Transverse colon (tissue), 4 donors: Measurements from ENCODE around the gene PPP4R4. TPM values are rescaled to one million over a fixed set of nuclear protein-coding genes. Genes with fewer than 3 reads are reported as not detected.

Experiments used
- DNase-seq: peaks from one replicate; pipeline ENCODE4 v3.0.0-alpha.2; 2019
- H3K27ac ChIP-seq, 4 donors: fragments of 200-600 bp; sonication (generic); 2 replicates each; pipeline ENCODE4 v1.5.1; 2016 to 2018; ENCODE audit warnings: inconsistent platforms in 4 of 4
- H3K27me3 ChIP-seq: fragments of 200-600 bp; sonication (generic); 2 replicates; pipeline ENCODE4 v1.5.1; 2017; ENCODE audit warnings: inconsistent platforms
- H3K36me3 ChIP-seq, 4 donors: fragments of 200-600 bp; sonication (generic); 2 replicates each; pipeline ENCODE4 v1.5.1; 2017 to 2019; ENCODE audit warnings: inconsistent platforms in 4 of 4
- H3K4me1 ChIP-seq, 4 donors: fragments of 200-600 bp; sonication (generic); 2 replicates each; pipeline ENCODE4 v1.5.1; 2017 to 2020; ENCODE audit warnings: inconsistent platforms in 4 of 4
- H3K4me3 ChIP-seq, 4 donors: fragments of 200-600 bp; sonication (generic); 1 replicate in 1 of 4; 2 replicates in 3 of 4; pipeline versions ENCODE4 v1.5.1 to v1.6.1; 2017 to 2019; ENCODE audit warnings: inconsistent platforms in 4 of 4
- H3K9me3 ChIP-seq, 2 donors: fragments of 200-600 bp; sonication (generic); 2 replicates each; pipeline ENCODE4 v1.5.1; 2017 to 2019; ENCODE audit warnings: inconsistent platforms in 2 of 2
- EP300 ChIP-seq: sonication (generic); formaldehyde crosslinking; IDR thresholded peaks from one replicate; pipeline ENCODE4 v1.6.1; 2017; ENCODE audit warnings: antibody characterized with exemption, low read depth
- POLR2A ChIP-seq: fragments of 450-650 bp; IDR thresholded peaks from one replicate; pipeline ENCODE4 v1.6.1; 2016; ENCODE audit warnings: antibody characterized with exemption, mild to moderate bottlenecking, moderate library complexity
- POLR2AphosphoS5 ChIP-seq, 3 donors: sonication (generic); formaldehyde crosslinking; IDR thresholded peaks; one replicate each; pipeline ENCODE4 v1.6.1; 2016; ENCODE audit warnings: antibody characterized with exemption in 3 of 3
- WGBS, 2 donors: methylation state at CpG; one replicate each; pipeline ENCODE4 v1.1.5; 2018; ENCODE audit warnings: low coverage in 1 of 2; 5-methylcytosine and 5-hydroxymethylcytosine counted together
- in situ Hi-C, 4 donors: fragments of 200-750 bp; cut with MboI; loops; one replicate each; pipeline versions ENCODE4 v1.15.0 to v1.15.1; 2017; ENCODE audit warnings: low sequenced_read_pairs in 3 of 4, low pct_ligation_motif_present in 1 of 4, low pct_unique_long_range_greater_than_20kb in 1 of 4
- intact Hi-C: fragments of 100-400 bp; cut with DNase I; formaldehyde crosslinking; loops from one replicate; pipeline ENCODE4 v1.15.1; 2023; ENCODE audit warnings: low total_unique reads
- total RNA-seq, 4 donors: library from RNA; depleted of rRNA; stranded (reverse); fragments of >200 nt; gene quantifications; one replicate each; pipeline ENCODE4 v1.1.0, GENCODE V29; 2016
- TF ChIP-seq, protein P1 (sequence below), 5 experiments: fragments of 200-600 bp in 3 of 5; fragments of 450-650 bp in 2 of 5; sonication (generic) in 3 of 5; IDR thresholded peaks; 1 replicate in 2 of 5; 2 replicates in 3 of 5; pipeline ENCODE4 v1.5.1; 2016 to 2017; ENCODE audit warnings: antibody characterized with exemption in 5 of 5, inconsistent platforms in 3 of 5, mild to moderate bottlenecking in 2 of 5, moderate library complexity in 1 of 5

PPP4R4 gene
- total RNA-seq, 4 donors from 2014 or later = not detected

DNA sequence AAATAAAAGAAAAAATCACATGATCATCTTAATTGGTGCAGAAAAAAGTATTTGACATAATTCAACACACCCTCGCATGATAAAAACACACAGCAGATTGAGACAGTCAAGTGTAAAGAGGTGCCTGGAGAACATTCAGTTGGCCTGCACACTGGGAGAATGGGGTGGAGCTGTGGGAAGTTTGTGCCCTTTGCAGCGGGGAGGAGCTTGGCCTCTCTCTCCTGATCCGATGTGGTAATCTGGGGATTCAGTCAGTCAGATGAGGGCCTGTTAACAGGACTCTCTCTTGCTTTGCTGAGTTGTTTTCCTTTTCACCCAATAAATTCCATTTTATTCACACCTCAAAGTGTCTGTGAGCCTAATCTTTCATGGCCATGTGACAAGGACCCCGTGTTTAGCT, 143.1 kb downstream of the PPP4R4 start:
- WGBS, 2 donors = 26 to 45% methylated on average over 4 of the region's 4 CpGs
- H3K4me3 ChIP-seq = no peak overlapping the region
- no peak for TF ChIP-seq EP300
- TF ChIP-seq POLR2A = peak; percentile 81
- TF ChIP-seq, protein P1, sequence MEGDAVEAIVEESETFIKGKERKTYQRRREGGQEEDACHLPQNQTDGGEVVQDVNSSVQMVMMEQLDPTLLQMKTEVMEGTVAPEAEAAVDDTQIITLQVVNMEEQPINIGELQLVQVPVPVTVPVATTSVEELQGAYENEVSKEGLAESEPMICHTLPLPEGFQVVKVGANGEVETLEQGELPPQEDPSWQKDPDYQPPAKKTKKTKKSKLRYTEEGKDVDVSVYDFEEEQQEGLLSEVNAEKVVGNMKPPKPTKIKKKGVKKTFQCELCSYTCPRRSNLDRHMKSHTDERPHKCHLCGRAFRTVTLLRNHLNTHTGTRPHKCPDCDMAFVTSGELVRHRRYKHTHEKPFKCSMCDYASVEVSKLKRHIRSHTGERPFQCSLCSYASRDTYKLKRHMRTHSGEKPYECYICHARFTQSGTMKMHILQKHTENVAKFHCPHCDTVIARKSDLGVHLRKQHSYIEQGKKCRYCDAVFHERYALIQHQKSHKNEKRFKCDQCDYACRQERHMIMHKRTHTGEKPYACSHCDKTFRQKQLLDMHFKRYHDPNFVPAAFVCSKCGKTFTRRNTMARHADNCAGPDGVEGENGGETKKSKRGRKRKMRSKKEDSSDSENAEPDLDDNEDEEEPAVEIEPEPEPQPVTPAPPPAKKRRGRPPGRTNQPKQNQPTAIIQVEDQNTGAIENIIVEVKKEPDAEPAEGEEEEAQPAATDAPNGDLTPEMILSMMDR (IDR thresholded peaks at IDR 0.05) = no peak
- TF ChIP-seq POLR2AphosphoS5 (IDR thresholded peaks at IDR 0.05) = peak; percentile 61 to 83 (median 79)
- H3K27ac ChIP-seq = peak overlapping the region in 3 of 4 donors; percentile 37 to 70 (median 59)
- H3K4me1 ChIP-seq = peaks cover 0 to 19% (median 9%) of the 10 kb centered on the region in 4 donors
- no peaks in the 10 kb centered on the region for H3K9me3 ChIP-seq
- in situ Hi-C loops = no loop called here
- no peaks in the 10 kb centered on the region for H3K27me3 ChIP-seq
- intact Hi-C loops = no loop called here
- no peaks in the 10 kb centered on the region for H3K36me3 ChIP-seq
- DNase-seq = peak; percentile 69

DNA sequence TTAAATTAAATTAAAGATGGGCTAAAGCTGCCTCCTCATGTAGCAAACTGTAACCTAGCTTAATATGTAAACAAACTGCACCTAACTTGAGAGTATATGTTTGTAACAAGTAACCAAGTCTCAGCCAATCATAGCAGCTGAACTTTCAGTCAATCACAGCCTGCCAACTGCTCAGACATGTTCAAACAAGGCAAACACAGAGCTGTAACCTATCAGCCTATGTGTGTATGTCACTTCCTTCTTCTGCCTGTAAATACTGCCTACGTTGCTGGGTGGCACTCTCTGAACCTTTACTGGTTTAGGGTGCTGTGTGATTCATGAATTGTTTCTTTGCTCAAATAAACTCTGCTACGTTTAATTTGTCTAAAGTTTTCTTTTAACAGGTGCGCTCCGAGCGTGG, 146.1 kb downstream of the PPP4R4 start:
- Histone ChIP-seq H3K4me3 (no peak overlapping the region), H3K27ac (peak overlapping the region; percentile 63 to 84 (median 82)), H3K4me1 (peaks cover 0 to 25% (median 9%) of the 10 kb centered on the region in 4 donors), H3K9me3 (no peaks in the 10 kb centered on the region), H3K36me3 (no peaks in the 10 kb centered on the region), H3K27me3 (no peaks in the 10 kb centered on the region)
- intact Hi-C loops (no loop called here), in situ Hi-C loops (no loop called here)
- WGBS, 2 donors = 0 to 53% methylated on average over 1 to 5 of the region's 5 CpGs
- peak; percentile 63 for DNase-seq
- TF ChIP-seq, protein P1 (IDR thresholded peaks at IDR 0.05) = no peak
- TF ChIP-seq POLR2AphosphoS5 (IDR thresholded peaks at IDR 0.05) = peak; percentile 9 to 63 (median 46)
- peak; percentile 38 for TF ChIP-seq POLR2A

DNA sequence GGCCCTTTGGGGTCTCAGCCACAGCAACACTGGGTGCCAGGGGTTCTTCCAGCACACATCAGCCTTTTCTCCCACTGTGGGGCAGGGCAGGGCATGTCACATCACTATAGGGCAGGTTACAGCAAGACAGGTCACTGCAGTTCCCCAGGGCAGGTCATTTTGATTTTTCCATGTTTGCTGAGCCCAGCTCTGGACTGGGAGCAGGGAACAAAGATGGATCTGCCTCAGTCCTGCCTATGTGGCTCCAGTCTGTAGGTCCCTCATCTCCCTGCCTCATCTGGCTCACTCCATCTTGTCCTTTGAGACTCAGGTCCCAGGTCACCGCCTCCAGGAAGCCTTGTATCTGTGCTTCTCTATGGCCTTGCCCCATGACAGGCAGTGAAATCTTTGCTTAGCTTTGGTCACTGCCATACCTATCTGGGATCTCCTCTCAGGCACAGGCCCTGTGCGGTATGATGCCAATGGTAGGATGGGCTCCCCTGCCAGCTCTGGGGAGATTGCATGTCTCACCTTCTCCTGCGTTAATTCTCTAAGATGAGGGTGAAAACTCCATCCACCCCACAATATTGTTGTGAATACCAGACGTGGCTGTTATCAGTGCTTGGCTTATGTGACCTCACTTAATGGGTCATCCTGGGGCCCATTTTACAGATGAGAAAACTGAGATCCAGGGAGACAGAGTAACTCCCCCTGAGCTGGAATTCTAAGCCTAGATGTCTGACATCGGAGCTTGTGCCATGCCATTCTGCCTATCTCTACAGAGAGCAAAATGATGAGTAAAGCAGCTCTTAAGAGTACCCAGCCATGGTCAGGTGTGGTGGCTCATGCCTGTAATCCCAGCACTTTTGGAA, 147.5 kb downstream of the PPP4R4 start:
- no peaks in the 10 kb centered on the region for H3K36me3 ChIP-seq
- H3K4me1 ChIP-seq = peaks cover 0 to 23% (median 9%) of the 10 kb centered on the region in 4 donors
- H3K4me3 ChIP-seq = no peak overlapping the region
- in situ Hi-C loops (no loop called here), intact Hi-C loops (no loop called here)
- TF ChIP-seq, protein P1 (IDR thresholded peaks at IDR 0.05) = no peak
- TF ChIP-seq EP300 (no peak), POLR2AphosphoS5 (IDR thresholded peaks at IDR 0.05) (no peak), POLR2A (no peak)
- no peak for DNase-seq
- H3K27ac ChIP-seq = peak overlapping the region in 3 of 4 donors; percentile 81 to 84 (median 82)
- no peaks in the 10 kb centered on the region for H3K27me3 ChIP-seq
- peaks cover 0 to 2% of the 10 kb centered on the region in 2 donors for H3K9me3 ChIP-seq
- 79% methylated on average over 5 of the region's 5 CpGs; no CpG with 5 or more reads in 1 of the 2 donors for WGBS, 2 donors

DNA sequence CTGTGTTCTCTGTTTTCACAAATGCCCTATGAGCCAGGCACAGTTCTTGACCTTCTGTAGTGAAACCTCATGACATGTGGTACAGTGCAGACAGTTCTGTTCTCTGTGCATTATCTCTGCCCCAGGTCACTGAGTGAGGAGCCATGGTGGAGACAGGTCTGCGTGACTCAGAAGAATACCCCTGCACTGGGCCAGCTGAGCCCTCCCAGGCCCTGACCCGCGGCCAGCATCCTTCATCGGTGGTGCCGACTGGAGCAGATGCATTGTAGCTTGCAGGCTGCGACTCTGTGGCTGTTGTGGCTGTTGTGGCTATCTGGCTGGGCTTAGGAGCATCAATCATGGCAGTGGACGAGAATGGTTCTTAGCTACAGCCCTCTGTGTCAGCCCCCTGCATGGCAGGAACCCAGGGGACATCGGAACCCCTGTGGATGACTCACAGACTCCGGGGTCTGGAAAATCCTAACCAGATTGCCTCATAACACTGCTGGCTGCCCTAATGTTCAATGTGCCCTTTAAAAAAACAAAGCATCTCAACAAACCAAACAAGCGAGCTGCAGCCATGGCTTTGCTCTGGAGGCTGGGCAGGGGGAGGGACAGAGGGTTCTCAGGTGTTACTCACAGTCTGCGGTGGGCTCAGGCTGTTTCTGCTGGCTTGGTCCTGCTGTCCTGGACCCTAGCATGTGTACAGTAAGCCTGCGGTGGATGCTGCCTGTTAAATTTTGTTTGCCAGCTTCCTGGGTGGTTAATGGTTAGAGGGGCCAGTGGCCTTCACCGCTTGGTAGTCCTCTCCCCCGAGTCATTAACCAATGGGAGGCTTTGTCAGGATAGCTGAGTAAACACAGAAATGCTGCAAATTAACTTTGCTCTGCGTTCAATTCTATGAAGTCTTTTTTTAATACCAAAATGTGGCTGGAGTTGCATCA, 148.8 kb downstream of the PPP4R4 start, which contains the start of gene SERPINA6:
TSS of gene SERPINA6 (minus strand) at position 689 of the 923 bp plus-strand sequence. CDS start 8,688 bp downstream, outside the sequence.
- Histone ChIP-seq H3K36me3 (no peaks in the 10 kb centered on the region), H3K4me1 (peaks cover 0 to 15% (median 4%) of the 10 kb centered on the region in 4 donors), H3K27ac (no peak within 1 kb of the TSS), H3K27me3 (no peaks in the 10 kb centered on the region), H3K9me3 (peaks cover 0 to 3% of the 10 kb centered on the region in 2 donors), H3K4me3 (no peak within 1 kb of the TSS)
- in situ Hi-C loops = no loop called here
- intact Hi-C loops = no loop called here
- 64% methylated on average over 15 of the region's 15 CpGs; no CpG with 5 or more reads in 1 of the 2 donors for WGBS, 2 donors
- DNase-seq = no peak
- TF ChIP-seq EP300 (no peak), POLR2AphosphoS5 (IDR thresholded peaks at IDR 0.05) (no peak), POLR2A (no peak)
- TF ChIP-seq, protein P1 (IDR thresholded peaks at IDR 0.05) = no peak
